Activated CD4-positive, alpha-beta T cell treated with anti-CD3 and anti-CD28 coated beads, Interleukin-2, amount 50 U/mL, for 16 hours (primary cell): ENCODE results near the gene VPS13D.
"Not testable (repeated sequence)": the region's sequence is repeated elsewhere in the genome, so short reads cannot be mapped to it uniquely, and the experiment has no call there.

ENCODE experiments used
- DNase-seq: peaks from one replicate; pipeline ENCODE4 v3.0.0-alpha.2; 2020

Gene VPS13D

GRCh38 chr1:12501661-12502060, 271.8 kb downstream of the VPS13D start:
- DNase-seq: no peak

- peak; percentile 62 for DNase-seq
These were observed 272.7 kb downstream of the VPS13D start for GRCh38 chr1:12502336-12503109.

- DNase-seq: no peak
These were observed 273.9 kb downstream of the VPS13D start for GRCh38 chr1:12503709-12504108.

- DNase-seq: no peak
These were observed 274.8 kb downstream of the VPS13D start for GRCh38 chr1:12504601-12505000.

- DNase-seq: no peak
These were observed 275.4 kb downstream of the VPS13D start for GRCh38 chr1:12505231-12505630.

GRCh38 chr1:12505639-12506280, 275.9 kb downstream of the VPS13D start:
- DNase-seq: no peak

GRCh38 chr1:12506281-12507280, 276.8 kb downstream of the VPS13D start:
- no peak for DNase-seq

DNA sequence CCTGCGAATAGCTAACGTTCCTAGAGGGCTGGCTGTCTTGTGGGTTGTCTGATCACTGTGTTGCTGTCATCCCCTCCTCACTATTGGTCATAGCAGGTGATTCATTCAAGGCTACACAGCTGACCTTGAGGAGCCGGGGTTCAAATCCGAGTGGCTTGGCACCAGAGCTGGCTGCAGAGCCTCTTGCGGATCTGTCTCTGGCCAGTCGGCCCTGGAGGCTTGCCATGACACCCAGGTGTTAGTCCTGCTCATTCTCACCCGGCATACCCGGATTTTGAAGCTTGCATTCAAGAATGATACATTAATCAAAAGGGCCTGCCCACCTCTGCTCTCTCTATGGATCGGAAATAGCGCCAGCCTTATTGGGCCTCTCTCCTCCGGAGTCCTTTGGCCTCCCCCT, 277.8 kb downstream of the VPS13D start:
- DNase-seq: no peak

DNA sequence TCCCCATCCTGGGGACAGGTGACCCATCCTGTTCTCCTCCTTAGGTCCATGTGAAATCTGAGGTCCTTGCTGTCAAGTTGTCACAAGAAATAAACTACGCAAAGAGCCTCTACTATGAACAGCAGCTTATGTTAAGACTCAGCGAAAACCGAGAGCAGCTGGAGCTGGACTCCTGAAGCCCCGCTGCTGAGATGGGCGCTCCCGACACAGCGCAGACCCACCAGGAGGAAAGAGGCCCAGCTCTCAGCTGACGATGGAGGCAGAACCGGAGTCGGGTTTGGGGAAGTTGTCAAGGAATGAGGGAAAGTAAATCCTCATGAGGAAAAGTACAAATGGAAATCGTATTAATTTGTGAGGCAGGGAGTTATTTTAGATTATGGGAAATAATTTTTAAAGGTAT, 279.0 kb downstream of the VPS13D start:
- DNase-seq: no peak

DNA sequence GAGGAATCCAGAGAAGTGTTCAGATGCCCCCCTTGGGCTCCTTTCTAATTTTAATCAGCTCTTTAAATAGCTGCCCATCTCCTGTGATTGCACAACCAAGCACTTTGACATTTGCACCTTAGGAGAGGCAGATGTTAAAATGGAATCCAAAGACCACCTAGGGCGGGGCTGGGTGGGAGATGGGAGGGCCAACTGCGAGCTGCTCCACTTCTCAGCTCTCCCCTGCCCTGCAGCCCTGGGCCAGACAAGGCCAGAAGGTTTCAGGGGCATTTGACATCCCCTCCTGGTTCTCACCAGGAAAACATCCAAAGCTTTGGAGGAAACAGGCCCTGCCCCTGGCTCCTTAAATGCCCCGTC, 281.3 kb downstream of the VPS13D start:
- DNase-seq: no peak

GRCh38 chr1:12511516-12512468, 282.0 kb downstream of the VPS13D start:
- no peak for DNase-seq

DNA sequence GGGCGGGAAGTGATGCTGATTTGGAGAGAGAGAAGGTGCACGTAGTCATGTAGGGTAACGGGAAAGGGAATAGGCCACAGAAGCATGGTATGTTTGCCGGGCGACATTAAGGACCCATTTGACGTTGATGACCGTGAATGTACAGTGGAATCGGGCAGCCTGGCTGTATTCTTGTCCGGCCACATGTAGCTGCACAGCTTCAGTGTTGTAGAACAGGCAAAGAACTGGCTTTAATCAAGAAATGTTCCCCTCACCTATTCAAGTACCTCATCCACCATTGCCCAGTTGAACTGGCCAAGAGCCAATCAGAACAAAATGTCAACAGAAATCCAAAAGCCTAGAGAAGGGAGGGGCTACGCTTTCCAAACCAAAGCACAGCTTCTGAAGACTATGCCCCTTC, 283.4 kb downstream of the VPS13D start:
- DNase-seq: no peak

GRCh38 chr1:12514590-12514989, 284.8 kb downstream of the VPS13D start:
- no peak for DNase-seq

GRCh38 chr1:12515234-12515633, 285.4 kb downstream of the VPS13D start:
- DNase-seq: no peak

- DNase-seq: no peak
These were observed 286.9 kb downstream of the VPS13D start for GRCh38 chr1:12516741-12517140.

DNA sequence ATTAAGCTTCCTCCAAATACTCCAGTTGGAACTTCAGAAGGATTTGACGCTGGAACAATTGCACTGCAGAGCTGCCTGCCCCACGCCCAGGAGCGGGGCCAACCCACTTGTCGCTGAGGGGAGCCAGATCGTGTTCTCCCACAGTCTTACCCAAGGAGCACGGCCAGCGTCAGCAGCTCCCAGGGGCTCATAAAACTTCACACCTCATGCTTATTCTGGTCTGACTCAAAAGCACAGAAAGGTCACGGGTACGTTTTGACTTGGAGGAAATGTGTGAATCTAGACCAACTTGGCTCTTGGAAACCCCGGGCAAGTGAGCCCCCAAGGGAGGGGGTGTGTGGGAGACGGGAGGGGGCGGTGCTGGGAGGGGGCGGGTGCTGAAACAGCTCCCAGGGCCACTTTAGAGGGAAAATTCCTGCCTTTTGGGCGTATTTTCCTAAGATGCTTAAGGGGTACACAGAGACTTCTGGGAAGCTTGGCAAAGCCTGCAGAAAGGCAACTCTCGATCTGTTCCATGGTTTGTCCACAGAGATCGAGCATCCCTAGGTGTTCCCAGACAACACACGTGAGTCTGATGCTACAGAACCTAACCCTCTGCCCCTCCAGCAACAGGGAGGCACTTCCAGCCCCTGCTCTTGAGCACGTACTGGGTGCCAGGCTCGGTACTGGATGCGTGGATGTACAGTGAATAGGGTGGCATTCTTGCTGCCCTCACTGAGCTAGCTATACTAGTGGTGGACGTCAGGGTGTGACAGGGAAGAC, 289.3 kb downstream of the VPS13D start:
- peak; percentile 76 for DNase-seq

DNA sequence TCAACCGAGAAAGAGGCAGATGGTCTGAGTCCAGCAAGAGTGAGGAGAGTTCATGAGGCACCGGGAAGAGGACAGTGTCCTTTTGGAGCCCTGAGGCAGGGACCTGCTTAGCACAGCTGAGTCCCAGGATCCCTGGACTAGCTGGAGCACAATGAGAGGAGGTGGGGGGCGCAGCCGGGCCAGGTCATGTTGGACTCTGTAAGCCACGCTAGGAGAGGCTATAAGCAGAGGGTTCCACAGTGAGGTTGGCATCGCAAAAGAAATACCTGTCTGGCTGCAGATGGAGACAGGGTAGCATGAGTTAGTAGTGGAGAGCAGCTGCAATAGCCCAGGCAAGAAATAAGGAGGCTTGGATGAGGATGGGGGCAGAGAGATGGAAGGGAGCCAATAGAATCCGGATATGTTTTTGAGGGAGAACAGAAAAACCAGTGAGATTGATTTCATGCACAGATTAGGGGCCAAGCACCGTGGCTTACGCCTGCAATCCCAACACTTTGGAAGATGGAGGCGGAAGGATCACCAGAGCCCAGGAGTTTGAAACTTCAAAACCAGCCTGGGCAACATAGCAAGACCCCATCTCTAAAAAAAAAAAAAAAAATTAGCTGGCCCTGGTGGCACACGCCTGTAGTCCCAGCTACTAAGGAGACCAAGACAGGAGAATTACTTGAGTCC, 290.0 kb downstream of the VPS13D start:
- no peak for DNase-seq

DNA sequence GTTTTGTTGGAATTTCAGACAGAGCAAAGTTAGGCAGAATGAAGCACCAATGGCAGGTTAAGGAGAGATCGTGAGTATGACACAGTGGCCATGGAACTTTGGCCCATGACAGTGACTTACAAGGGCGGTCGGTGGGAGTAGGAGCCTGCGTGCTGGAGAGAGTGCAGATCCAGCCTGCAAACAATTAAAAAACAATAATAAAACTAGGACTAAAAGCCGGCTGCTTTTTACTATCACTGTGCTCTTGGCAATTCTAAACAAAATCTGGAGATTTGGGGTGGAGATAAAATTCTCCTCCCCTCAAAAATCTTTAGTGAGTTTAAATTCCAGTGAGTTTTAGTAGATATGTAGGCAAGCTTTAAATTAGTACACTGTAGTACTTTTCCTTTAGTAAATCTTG, 291.3 kb downstream of the VPS13D start:
- DNase-seq: no peak

- not testable (repeated sequence) for DNase-seq
These were observed 292.9 kb downstream of the VPS13D start for GRCh38 chr1:12522780-12523179.

DNA sequence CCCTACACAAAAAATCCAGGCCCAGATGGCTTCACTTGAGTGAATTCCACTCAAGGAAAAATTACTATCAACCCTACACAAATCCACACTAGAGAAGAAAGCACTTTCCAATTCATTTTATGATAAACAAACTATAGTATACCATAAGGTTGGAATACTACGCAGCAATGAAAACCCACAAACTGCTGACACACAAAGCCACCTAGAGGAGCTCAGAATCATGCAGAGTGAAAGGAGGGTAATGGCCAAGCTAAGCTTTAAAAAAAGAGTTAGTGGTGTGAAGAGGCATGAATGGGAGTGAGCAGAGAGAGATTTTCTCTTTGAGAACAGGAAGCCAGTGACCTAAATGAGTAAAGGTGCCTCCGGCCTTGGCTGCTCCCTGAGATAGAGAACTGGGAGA, 294.4 kb downstream of the VPS13D start:
- DNase-seq: no peak
